ENCODE results near the gene LRRC1.

DNA sequence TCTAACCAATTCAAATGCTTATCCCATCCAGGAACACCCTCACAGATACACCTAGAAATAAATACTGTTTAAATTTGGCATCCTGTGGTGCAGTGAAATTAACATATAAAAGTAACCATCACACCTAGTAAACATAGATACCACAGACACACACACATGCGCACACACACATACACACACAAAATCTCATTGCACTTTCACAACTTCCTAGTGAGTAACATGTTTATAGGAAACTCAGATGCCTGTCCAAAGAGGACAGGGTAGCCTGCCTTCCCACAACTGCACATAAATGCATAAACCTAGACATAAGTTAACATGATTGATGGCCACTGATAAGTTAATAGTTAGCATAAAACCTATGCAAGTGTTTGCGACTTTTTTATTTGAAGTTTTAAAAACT is 56.8 kb downstream of the LRRC1 start:
- TF ChIP-seq YY1 (IDR thresholded peaks at IDR 0.05) (no peak), RAD21 (IDR thresholded peaks at IDR 0.05) (no peak), EGR1 (IDR thresholded peaks at IDR 0.05; ENCODE audit: low read depth in 2 of 2) (no peak), GABPA (IDR thresholded peaks at IDR 0.05 in 1 of 2, conservative IDR thresholded peaks at IDR 0.05 in 1 of 2) (no peak), TAF1 (conservative IDR thresholded peaks at IDR 0.05) (no peak), SP1 (IDR thresholded peaks at IDR 0.05) (no peak), RXRA (IDR thresholded peaks at IDR 0.05) (no peak)
- TF ChIP-seq, protein P1, sequence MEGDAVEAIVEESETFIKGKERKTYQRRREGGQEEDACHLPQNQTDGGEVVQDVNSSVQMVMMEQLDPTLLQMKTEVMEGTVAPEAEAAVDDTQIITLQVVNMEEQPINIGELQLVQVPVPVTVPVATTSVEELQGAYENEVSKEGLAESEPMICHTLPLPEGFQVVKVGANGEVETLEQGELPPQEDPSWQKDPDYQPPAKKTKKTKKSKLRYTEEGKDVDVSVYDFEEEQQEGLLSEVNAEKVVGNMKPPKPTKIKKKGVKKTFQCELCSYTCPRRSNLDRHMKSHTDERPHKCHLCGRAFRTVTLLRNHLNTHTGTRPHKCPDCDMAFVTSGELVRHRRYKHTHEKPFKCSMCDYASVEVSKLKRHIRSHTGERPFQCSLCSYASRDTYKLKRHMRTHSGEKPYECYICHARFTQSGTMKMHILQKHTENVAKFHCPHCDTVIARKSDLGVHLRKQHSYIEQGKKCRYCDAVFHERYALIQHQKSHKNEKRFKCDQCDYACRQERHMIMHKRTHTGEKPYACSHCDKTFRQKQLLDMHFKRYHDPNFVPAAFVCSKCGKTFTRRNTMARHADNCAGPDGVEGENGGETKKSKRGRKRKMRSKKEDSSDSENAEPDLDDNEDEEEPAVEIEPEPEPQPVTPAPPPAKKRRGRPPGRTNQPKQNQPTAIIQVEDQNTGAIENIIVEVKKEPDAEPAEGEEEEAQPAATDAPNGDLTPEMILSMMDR (IDR thresholded peaks at IDR 0.05; ENCODE audit: low read depth, low read length, missing input control), result no peak
- TF ChIP-seq, protein P2, sequence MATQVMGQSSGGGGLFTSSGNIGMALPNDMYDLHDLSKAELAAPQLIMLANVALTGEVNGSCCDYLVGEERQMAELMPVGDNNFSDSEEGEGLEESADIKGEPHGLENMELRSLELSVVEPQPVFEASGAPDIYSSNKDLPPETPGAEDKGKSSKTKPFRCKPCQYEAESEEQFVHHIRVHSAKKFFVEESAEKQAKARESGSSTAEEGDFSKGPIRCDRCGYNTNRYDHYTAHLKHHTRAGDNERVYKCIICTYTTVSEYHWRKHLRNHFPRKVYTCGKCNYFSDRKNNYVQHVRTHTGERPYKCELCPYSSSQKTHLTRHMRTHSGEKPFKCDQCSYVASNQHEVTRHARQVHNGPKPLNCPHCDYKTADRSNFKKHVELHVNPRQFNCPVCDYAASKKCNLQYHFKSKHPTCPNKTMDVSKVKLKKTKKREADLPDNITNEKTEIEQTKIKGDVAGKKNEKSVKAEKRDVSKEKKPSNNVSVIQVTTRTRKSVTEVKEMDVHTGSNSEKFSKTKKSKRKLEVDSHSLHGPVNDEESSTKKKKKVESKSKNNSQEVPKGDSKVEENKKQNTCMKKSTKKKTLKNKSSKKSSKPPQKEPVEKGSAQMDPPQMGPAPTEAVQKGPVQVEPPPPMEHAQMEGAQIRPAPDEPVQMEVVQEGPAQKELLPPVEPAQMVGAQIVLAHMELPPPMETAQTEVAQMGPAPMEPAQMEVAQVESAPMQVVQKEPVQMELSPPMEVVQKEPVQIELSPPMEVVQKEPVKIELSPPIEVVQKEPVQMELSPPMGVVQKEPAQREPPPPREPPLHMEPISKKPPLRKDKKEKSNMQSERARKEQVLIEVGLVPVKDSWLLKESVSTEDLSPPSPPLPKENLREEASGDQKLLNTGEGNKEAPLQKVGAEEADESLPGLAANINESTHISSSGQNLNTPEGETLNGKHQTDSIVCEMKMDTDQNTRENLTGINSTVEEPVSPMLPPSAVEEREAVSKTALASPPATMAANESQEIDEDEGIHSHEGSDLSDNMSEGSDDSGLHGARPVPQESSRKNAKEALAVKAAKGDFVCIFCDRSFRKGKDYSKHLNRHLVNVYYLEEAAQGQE (IDR thresholded peaks at IDR 0.05), result no peak
- TF ChIP-seq, protein P3, sequence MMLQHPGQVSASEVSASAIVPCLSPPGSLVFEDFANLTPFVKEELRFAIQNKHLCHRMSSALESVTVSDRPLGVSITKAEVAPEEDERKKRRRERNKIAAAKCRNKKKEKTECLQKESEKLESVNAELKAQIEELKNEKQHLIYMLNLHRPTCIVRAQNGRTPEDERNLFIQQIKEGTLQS (IDR thresholded peaks at IDR 0.05), result no peak
- TF ChIP-seq, protein P4, sequence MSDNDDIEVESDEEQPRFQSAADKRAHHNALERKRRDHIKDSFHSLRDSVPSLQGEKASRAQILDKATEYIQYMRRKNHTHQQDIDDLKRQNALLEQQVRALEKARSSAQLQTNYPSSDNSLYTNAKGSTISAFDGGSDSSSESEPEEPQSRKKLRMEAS (IDR thresholded peaks at IDR 0.05), result no peak
- TF ChIP-seq, protein P5, sequence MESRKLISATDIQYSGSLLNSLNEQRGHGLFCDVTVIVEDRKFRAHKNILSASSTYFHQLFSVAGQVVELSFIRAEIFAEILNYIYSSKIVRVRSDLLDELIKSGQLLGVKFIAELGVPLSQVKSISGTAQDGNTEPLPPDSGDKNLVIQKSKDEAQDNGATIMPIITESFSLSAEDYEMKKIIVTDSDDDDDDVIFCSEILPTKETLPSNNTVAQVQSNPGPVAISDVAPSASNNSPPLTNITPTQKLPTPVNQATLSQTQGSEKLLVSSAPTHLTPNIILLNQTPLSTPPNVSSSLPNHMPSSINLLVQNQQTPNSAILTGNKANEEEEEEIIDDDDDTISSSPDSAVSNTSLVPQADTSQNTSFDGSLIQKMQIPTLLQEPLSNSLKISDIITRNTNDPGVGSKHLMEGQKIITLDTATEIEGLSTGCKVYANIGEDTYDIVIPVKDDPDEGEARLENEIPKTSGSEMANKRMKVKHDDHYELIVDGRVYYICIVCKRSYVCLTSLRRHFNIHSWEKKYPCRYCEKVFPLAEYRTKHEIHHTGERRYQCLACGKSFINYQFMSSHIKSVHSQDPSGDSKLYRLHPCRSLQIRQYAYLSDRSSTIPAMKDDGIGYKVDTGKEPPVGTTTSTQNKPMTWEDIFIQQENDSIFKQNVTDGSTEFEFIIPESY (IDR thresholded peaks at IDR 0.05), result no peak

Measured in liver (tissue), 3 donors.